Measurements from ENCODE around the gene OPRL1. TPM values are rescaled to one million over a fixed set of nuclear protein-coding genes. Genes with fewer than 3 reads are reported as not detected.

Gene OPRL1
- polyA plus RNA-seq, 1 of the 3 experiments (the other 2 are of a cell fraction): 1.8 TPM

DNA sequence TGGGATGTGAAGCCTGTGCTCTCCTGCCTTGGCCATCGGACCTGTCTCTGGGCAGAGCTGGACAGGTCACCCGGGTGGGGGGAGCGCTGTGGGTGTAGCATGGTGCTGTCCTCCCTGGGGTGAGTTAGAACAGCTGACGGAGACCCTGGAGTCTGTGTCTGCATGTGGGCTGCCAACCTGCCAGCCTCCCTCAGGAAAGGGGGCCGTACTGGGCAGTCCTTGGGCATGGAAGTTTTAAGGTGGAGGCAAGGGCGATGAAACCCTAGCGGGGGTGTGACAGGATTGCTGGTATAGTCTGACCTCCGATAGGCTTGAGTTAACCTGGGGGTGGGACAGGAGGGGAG lies 32.9 kb upstream of the OPRL1 start:
- WGBS (ENCODE audit: low lambda C conversion rate): 52% methylated on average over 2 of the region's 8 CpGs
- H3K27me3 ChIP-seq (ENCODE audit: insufficient read depth): peaks cover 32% of the 10 kb centered on the region
- no peak for DNase-seq
- no peak overlapping the region for H3K9ac ChIP-seq
- CTCF ChIA-PET: interaction anchor here (1.1 to 1.5 kb wide), 3 partner anchors 9 to 73 kb away, joined by 3 to 9 read pairs (median 4); no protein-coding TSS in a partner anchor
- H3K9me2 ChIP-seq: no peaks in the 10 kb centered on the region
- H4K20me1 ChIP-seq (ENCODE audit: insufficient read depth): no peaks in the 10 kb centered on the region
- H3K4me3 ChIP-seq (ENCODE audit: low read depth in 2 of 2, low read length in 1 of 2): no peak overlapping the region
- peaks cover 0 to 3% of the 10 kb centered on the region in 2 experiments; a peak in 1 of 4 replicates for H3K4me1 ChIP-seq (ENCODE audit: control insufficient read depth in 1 of 2, insufficient read depth in 2 of 2, low read depth in 1 of 2, low read length in 1 of 2)
- H3K36me3 ChIP-seq (replicated peaks in 1 of 2; ENCODE audit: control insufficient read depth in 1 of 2, insufficient read depth in 2 of 2, low read length in 1 of 2): no peaks in the 10 kb centered on the region
- POLR2A ChIA-PET: no interaction called here
- TF ChIP-seq RFX5 (IDR thresholded peaks at IDR 0.05; ENCODE audit: low read length) (no peak), YY1 (IDR thresholded peaks at IDR 0.05; ENCODE audit: low read depth) (no peak), JUND (IDR thresholded peaks at IDR 0.05) (no peak), FOXJ3 (CRISPR knock-in tag; IDR thresholded peaks at IDR 0.05) (no peak), RXRA (IDR thresholded peaks at IDR 0.05; ENCODE audit: borderline replicate concordance, low read depth) (no peak), MEF2A (IDR thresholded peaks at IDR 0.05; ENCODE audit: borderline replicate concordance, low read depth) (no peak)
- TF ChIP-seq, protein P1, sequence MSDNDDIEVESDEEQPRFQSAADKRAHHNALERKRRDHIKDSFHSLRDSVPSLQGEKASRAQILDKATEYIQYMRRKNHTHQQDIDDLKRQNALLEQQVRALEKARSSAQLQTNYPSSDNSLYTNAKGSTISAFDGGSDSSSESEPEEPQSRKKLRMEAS (IDR thresholded peaks at IDR 0.05; ENCODE audit: low read depth): no peak
- TF ChIP-seq, protein P2, sequence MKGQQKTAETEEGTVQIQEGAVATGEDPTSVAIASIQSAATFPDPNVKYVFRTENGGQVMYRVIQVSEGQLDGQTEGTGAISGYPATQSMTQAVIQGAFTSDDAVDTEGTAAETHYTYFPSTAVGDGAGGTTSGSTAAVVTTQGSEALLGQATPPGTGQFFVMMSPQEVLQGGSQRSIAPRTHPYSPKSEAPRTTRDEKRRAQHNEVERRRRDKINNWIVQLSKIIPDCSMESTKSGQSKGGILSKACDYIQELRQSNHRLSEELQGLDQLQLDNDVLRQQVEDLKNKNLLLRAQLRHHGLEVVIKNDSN (IDR thresholded peaks at IDR 0.05; ENCODE audit: borderline replicate concordance, low read depth): no peak
- TF ChIP-seq, protein P3, sequence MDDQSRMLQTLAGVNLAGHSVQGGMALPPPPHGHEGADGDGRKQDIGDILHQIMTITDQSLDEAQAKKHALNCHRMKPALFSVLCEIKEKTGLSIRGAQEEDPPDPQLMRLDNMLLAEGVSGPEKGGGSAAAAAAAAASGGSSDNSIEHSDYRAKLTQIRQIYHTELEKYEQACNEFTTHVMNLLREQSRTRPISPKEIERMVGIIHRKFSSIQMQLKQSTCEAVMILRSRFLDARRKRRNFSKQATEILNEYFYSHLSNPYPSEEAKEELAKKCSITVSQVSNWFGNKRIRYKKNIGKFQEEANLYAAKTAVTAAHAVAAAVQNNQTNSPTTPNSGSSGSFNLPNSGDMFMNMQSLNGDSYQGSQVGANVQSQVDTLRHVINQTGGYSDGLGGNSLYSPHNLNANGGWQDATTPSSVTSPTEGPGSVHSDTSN (IDR thresholded peaks at IDR 0.05): no peak
- no peaks in the 10 kb centered on the region for H3K79me2 ChIP-seq (ENCODE audit: insufficient read depth)
- H3K9me3 ChIP-seq: no peaks in the 10 kb centered on the region
- H3K4me2 ChIP-seq: no peak overlapping the region
- H3F3A ChIP-seq (replicated peaks; ENCODE audit: insufficient read depth): peaks cover 10% of the 10 kb centered on the region
- no peak overlapping the region for H3K27ac ChIP-seq (ENCODE audit: low read depth in 2 of 2, low read length in 1 of 2)
- H2AFZ ChIP-seq (ENCODE audit: low read depth): no peak overlapping the region

DNA sequence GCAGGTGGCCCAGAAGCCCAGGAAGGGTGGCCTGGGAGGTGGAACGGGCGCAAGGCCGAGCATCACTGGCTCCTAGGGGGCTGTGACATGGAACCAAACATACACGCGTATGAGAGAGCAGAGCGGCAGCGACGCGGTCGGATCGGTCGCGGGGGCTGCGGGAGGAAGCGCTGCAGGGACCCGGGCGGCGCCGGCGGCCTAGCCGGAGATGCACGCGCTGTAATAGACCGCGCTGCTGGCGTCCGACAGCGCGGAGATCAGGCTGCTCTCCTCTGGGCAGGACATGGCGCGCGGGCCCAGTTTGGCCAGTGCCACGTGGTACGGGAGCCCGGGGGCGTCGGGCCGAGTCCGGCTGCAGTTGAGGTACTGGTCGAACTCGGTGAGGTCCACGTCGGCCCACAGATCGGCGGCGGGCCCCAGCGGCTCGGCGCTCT lies 31.9 kb upstream of the OPRL1 start:
- Histone ChIP-seq H3K4me3 (ENCODE audit: low read depth in 2 of 2, low read length in 1 of 2) (no peak overlapping the region), H4K20me1 (ENCODE audit: insufficient read depth) (no peaks in the 10 kb centered on the region), H3K9me3 (no peaks in the 10 kb centered on the region), H3K36me3 (replicated peaks in 1 of 2; ENCODE audit: control insufficient read depth in 1 of 2, insufficient read depth in 2 of 2, low read length in 1 of 2) (no peaks in the 10 kb centered on the region), H3F3A (replicated peaks; ENCODE audit: insufficient read depth) (peaks cover 10% of the 10 kb centered on the region), H3K9ac (no peak overlapping the region), H3K4me2 (no peak overlapping the region), H3K27ac (ENCODE audit: low read depth in 2 of 2, low read length in 1 of 2) (no peak overlapping the region), H3K9me2 (no peaks in the 10 kb centered on the region), H3K79me2 (ENCODE audit: insufficient read depth) (no peaks in the 10 kb centered on the region), H3K4me1 (ENCODE audit: control insufficient read depth in 1 of 2, insufficient read depth in 2 of 2, low read depth in 1 of 2, low read length in 1 of 2) (no peaks in the 10 kb centered on the region; a peak in 1 of 4 replicates), H2AFZ (ENCODE audit: low read depth) (no peak overlapping the region), H3K27me3 (ENCODE audit: insufficient read depth) (peaks cover 32% of the 10 kb centered on the region)
- ChIA-PET POLR2A (interaction anchor here (0.6 kb wide), 1 partner anchor 66 kb away, joined by 3 read pairs; no protein-coding TSS in a partner anchor), CTCF (interaction anchor here (1.4 to 1.5 kb wide), 2 partner anchors 9 to 10 kb away, joined by 3 to 9 read pairs; no protein-coding TSS in a partner anchor)
- TF ChIP-seq RFX5 (IDR thresholded peaks at IDR 0.05; ENCODE audit: low read length): no peak
- TF ChIP-seq EP300 (IDR thresholded peaks at IDR 0.05; ENCODE audit: borderline replicate concordance in 1 of 2, low read depth in 1 of 2, low read length in 1 of 2): no peak
- TF ChIP-seq NFIC (IDR thresholded peaks at IDR 0.05; ENCODE audit: borderline replicate concordance): no peak
- TF ChIP-seq MEF2A (IDR thresholded peaks at IDR 0.05; ENCODE audit: borderline replicate concordance, low read depth): no peak
- no peak for TF ChIP-seq MXI1 (IDR thresholded peaks at IDR 0.05; ENCODE audit: low read depth, low read length)
- TF ChIP-seq, protein P4, sequence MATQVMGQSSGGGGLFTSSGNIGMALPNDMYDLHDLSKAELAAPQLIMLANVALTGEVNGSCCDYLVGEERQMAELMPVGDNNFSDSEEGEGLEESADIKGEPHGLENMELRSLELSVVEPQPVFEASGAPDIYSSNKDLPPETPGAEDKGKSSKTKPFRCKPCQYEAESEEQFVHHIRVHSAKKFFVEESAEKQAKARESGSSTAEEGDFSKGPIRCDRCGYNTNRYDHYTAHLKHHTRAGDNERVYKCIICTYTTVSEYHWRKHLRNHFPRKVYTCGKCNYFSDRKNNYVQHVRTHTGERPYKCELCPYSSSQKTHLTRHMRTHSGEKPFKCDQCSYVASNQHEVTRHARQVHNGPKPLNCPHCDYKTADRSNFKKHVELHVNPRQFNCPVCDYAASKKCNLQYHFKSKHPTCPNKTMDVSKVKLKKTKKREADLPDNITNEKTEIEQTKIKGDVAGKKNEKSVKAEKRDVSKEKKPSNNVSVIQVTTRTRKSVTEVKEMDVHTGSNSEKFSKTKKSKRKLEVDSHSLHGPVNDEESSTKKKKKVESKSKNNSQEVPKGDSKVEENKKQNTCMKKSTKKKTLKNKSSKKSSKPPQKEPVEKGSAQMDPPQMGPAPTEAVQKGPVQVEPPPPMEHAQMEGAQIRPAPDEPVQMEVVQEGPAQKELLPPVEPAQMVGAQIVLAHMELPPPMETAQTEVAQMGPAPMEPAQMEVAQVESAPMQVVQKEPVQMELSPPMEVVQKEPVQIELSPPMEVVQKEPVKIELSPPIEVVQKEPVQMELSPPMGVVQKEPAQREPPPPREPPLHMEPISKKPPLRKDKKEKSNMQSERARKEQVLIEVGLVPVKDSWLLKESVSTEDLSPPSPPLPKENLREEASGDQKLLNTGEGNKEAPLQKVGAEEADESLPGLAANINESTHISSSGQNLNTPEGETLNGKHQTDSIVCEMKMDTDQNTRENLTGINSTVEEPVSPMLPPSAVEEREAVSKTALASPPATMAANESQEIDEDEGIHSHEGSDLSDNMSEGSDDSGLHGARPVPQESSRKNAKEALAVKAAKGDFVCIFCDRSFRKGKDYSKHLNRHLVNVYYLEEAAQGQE (IDR thresholded peaks at IDR 0.05; ENCODE audit: low read depth, low read length): no peak
- no peak for TF ChIP-seq SIN3A (IDR thresholded peaks at IDR 0.05; ENCODE audit: borderline replicate concordance, low read depth, low read length)
- no peak for TF ChIP-seq CHD2 (IDR thresholded peaks at IDR 0.05; ENCODE audit: low read length, partially characterized antibody)
- TF ChIP-seq, protein P1 (IDR thresholded peaks at IDR 0.05; ENCODE audit: low read depth): no peak
- TF ChIP-seq, protein P5, sequence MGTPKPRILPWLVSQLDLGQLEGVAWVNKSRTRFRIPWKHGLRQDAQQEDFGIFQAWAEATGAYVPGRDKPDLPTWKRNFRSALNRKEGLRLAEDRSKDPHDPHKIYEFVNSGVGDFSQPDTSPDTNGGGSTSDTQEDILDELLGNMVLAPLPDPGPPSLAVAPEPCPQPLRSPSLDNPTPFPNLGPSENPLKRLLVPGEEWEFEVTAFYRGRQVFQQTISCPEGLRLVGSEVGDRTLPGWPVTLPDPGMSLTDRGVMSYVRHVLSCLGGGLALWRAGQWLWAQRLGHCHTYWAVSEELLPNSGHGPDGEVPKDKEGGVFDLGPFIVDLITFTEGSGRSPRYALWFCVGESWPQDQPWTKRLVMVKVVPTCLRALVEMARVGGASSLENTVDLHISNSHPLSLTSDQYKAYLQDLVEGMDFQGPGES (IDR thresholded peaks at IDR 0.05; ENCODE audit: low read depth, low read length): no peak
- TF ChIP-seq SMC3 (IDR thresholded peaks at IDR 0.05; ENCODE audit: low read depth, low read length): no peak
- no peak for DNase-seq
- WGBS (ENCODE audit: low lambda C conversion rate): 45% methylated on average over 23 of the region's 49 CpGs
